Measurements from ENCODE around the gene GOLIM4.
"Not testable (repeated sequence)": the region's sequence is repeated elsewhere in the genome, so short reads cannot be mapped to it uniquely, and the experiment has no call there.

The GOLIM4 gene

DNA sequence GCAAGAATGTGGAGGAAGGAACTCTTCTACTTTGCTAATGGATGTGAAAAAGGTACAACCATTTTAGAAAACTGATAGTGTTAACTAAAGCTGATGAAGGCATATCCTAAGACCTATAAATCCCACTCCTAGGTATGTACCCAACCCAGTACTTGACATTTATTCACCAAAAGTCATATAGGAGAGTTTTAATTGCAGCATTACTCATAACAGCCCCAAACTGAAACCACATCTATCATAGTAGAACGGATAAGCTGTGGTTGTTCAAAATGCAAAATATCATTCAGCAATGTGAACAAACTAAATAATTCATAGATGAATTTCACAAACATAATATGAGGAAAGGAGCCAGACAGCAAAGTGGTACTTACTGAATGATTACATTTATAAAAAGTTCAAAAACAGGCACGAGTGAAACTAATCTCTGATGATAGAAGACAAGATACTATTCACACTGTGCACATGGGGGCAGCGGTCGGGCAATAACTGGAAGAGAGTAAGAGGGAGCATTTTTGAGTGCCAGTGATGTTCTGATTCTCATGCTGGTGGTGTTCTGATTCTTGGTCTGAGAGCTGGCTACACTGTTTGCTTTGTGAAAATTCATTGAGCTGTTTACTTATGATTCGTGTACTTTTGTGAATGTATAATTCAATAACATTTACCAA is 34.3 kb downstream of the GOLIM4 start:
- TF ChIP-seq, protein P1, sequence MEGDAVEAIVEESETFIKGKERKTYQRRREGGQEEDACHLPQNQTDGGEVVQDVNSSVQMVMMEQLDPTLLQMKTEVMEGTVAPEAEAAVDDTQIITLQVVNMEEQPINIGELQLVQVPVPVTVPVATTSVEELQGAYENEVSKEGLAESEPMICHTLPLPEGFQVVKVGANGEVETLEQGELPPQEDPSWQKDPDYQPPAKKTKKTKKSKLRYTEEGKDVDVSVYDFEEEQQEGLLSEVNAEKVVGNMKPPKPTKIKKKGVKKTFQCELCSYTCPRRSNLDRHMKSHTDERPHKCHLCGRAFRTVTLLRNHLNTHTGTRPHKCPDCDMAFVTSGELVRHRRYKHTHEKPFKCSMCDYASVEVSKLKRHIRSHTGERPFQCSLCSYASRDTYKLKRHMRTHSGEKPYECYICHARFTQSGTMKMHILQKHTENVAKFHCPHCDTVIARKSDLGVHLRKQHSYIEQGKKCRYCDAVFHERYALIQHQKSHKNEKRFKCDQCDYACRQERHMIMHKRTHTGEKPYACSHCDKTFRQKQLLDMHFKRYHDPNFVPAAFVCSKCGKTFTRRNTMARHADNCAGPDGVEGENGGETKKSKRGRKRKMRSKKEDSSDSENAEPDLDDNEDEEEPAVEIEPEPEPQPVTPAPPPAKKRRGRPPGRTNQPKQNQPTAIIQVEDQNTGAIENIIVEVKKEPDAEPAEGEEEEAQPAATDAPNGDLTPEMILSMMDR (IDR thresholded peaks at IDR 0.05; ENCODE audit: borderline replicate concordance, control extremely low read depth, extremely low read depth, insufficient read depth, missing control alignments), result no peak
- in situ Hi-C loops (cut with MboI; ENCODE audit: low sequenced_read_pairs, unreplicated experiment), result no loop called here
- peak; percentile 20 for DNase-seq (ENCODE audit: low spot score)

DNA sequence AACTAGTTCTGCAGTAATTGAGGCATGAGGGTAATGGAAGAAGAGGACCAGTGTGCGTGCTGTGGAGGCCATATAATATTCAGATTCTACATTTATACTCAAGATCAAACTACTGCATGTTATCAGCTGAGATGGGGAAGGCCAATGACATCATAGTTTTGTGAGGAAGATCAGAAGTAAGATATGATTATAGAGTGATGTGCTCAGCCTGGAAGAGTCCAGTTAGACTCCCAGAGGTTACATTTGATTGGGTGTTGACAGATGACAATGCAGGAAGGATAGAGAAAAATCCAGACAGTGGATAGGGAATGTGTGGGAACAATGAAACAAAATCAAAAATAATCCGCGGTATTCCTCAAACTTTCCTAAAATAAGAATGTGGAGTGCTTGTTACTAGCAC is 35.4 kb downstream of the GOLIM4 start:
- DNase-seq (ENCODE audit: low spot score), result no peak
- in situ Hi-C loops (cut with MboI; ENCODE audit: low sequenced_read_pairs, unreplicated experiment), result no loop called here
- TF ChIP-seq, protein P1 (IDR thresholded peaks at IDR 0.05; ENCODE audit: borderline replicate concordance, control extremely low read depth, extremely low read depth, insufficient read depth, missing control alignments), result no peak

DNA sequence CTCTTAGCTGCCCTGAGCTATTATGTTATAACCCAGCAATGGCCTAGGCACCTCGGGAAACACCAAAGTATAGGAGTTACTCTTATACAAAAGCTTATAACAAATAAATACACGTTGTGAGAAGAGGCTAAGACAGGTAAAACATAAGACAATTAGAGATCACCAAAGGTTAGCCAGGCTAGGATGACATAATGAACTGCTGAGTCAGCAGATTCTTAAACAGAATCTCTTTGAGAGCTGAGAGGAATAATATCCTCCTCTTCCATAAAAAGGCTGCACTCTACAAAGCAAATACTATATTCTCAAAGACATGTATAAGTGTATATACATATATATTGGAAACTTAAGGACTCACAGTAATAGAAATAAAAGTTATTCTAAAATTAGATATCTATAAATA is 37.2 kb downstream of the GOLIM4 start:
- no peak for DNase-seq (ENCODE audit: low spot score)
- TF ChIP-seq, protein P1 (IDR thresholded peaks at IDR 0.05; ENCODE audit: borderline replicate concordance, control extremely low read depth, extremely low read depth, insufficient read depth, missing control alignments), result no peak
- in situ Hi-C loops (cut with MboI; ENCODE audit: low sequenced_read_pairs, unreplicated experiment), result no loop called here

DNA sequence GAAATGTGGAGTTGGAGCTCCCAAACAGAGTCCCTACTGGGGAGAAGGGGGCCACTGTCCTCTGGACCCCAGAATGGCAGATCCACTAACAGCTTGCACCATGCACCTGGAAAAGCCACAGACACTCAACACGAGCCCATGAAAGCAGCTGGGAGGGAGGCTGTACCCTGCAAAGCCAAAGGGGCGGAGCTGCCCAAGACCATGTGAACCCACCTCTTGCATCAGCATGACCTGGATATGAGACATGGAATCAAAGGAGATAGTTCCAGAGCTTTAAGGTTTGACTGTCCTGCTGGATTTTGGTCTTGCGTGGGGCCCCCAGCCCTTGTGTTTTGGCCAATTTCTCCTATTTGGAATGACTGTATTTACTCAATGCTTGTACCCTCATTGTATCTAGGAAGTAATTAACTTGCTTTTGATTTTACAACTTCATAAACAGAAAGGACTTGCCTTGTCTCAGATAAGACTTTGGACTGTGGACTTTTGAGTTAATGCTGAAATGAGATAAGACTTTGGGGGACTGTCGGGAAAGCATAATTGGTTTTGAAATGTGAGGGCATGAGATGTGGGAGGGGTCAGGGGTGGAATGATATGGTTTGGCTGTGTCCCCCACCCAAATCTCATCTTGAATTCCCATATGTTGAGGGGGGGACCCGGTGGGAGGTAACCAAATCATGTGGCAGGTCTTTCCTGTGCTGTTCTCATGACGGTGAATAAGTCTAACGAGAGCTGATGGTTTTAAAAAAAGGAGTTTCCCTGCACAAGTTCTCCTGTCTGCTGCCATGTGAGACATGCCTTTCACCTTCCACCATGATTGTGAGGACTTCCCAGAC is 39.1 kb downstream of the GOLIM4 start:
- in situ Hi-C loops (cut with MboI; ENCODE audit: low sequenced_read_pairs, unreplicated experiment); DNase-seq (ENCODE audit: low spot score): not testable (repeated sequence)

DNA sequence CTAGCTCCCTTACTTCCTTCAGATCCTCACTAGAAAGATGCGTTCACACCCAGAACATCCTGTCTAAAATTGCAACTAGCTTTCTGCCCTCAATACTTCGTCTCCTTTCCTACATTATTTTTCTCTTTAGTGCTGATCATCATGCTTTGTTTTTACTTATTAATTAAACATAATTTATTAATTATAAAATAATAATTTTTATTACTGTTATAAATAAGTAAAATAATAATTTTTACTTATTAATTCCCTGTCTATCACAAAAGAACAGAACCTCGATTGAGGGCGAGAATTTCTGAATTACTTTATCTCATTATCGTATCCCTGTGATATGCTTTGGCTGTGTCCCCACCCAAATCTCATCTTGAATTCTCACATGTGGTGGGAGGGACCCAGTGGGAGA is 41.3 kb downstream of the GOLIM4 start:
- TF ChIP-seq, protein P1 (IDR thresholded peaks at IDR 0.05; ENCODE audit: borderline replicate concordance, control extremely low read depth, extremely low read depth, insufficient read depth, missing control alignments), result no peak
- in situ Hi-C loops (cut with MboI; ENCODE audit: low sequenced_read_pairs, unreplicated experiment), result no loop called here
- no peak for DNase-seq (ENCODE audit: low spot score)

DNA sequence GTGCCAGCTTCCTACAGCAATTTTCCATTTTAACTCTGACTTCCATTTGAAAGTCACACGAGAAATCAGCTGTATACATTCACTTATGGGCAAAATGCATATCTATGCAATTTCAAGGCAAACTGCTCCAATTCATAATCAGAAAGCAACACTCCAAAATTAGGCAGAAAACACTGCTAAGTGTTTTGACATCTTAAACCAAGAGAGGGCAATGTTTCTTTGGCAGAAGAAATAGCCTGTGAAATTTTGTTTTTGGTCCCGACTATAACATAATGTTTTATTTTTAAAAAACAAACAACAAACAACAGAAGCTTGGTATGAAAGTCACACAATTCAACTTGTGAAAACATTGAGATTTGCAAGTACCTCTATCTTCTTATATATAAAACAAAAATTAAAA is 42.6 kb downstream of the GOLIM4 start:
- in situ Hi-C loops (cut with MboI; ENCODE audit: low sequenced_read_pairs, unreplicated experiment), result no loop called here
- TF ChIP-seq, protein P1 (IDR thresholded peaks at IDR 0.05; ENCODE audit: borderline replicate concordance, control extremely low read depth, extremely low read depth, insufficient read depth, missing control alignments), result peak; percentile 27
- no peak for DNase-seq (ENCODE audit: low spot score)

DNA sequence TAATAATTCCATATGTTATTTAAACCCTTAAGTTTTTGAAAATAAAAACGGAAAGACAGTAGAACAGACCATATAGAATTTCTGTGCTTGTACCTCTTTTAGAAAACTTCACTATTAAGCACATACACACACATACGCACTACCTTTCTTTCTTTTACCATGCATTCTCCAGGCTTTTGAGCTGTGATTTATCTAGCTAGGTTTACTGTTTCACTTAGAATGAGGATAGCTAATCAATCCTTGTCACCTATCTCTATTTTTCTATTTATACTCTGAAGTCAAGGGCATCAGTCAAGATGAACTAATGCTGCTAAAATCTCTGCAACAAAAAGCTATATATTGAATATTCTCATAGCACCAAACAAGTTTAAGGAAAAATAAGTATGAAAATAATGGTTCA is 43.2 kb downstream of the GOLIM4 start:
- DNase-seq (ENCODE audit: low spot score), result no peak
- TF ChIP-seq, protein P1 (IDR thresholded peaks at IDR 0.05; ENCODE audit: borderline replicate concordance, control extremely low read depth, extremely low read depth, insufficient read depth, missing control alignments), result no peak
- in situ Hi-C loops (cut with MboI; ENCODE audit: low sequenced_read_pairs, unreplicated experiment), result no loop called here
